Left ventricle myocardium inferior (tissue), 1 donor: Measurements from ENCODE around the gene FAM229A. TPM values are rescaled to one million over a fixed set of nuclear protein-coding genes. Genes with fewer than 3 reads are reported as not detected.

ENCODE experiments used
- DNase-seq: peaks from one replicate; pipeline ENCODE4 v3.0.0-alpha.2; 2020
- H3K27ac ChIP-seq: fragments of 200-600 bp; replicated peaks from 2 replicates; pipeline ENCODE4 v1.8.0; 2021
- H3K27me3 ChIP-seq: fragments of 200-600 bp; 2 replicates; pipeline ENCODE4 v1.8.0; 2021; ENCODE audit warnings: low read depth
- H3K36me3 ChIP-seq: fragments of 200-600 bp; 2 replicates; pipeline ENCODE4 v1.8.0; 2021
- H3K4me1 ChIP-seq: fragments of 200-600 bp; 2 replicates; pipeline ENCODE4 v1.8.0; 2021
- H3K4me3 ChIP-seq: fragments of 200-600 bp; 2 replicates; pipeline ENCODE4 v1.8.0; 2021; ENCODE audit warnings: mild to moderate bottlenecking, moderate library complexity
- H3K9me3 ChIP-seq: fragments of 200-600 bp; replicated peaks from 2 replicates; pipeline ENCODE4 v1.8.0; 2021
- CTCF ChIP-seq: fragments of 200-600 bp; IDR thresholded peaks from 2 replicates; pipeline ENCODE4 v1.8.0; 2021; ENCODE audit warnings: antibody characterized with exemption, mild to moderate bottlenecking, borderline replicate concordance
- intact Hi-C: fragments of 100-400 bp; cut with micrococcal nuclease; formaldehyde crosslinking; loops from one replicate; pipeline ENCODE4 v1.11.0; 2022
- total RNA-seq: library from RNA; stranded (reverse); fragmentation: NEBNext Ultra II Directional; extraction: Animal tissue kit (Norgen Biotek cat#: 25700); gene quantifications from one replicate; pipeline ENCODE4 v1.2.1, GENCODE V29; 2021
- donor health status: DM: no; HTN: yes; CAD: no; lungs with severe emphysema.

The FAM229A gene
- total RNA-seq, 1 donor from 2014 or later = 2.1 TPM

GRCh38 chr1:32351399-32352238, 10.7 kb downstream of the FAM229A start:
- no peak for TF ChIP-seq CTCF
- DNase-seq = peak; percentile 94
- Histone ChIP-seq H3K4me1 (peaks cover 72% of the 10 kb centered on the region), H3K27me3 (no peaks in the 10 kb centered on the region), H3K36me3 (no peaks in the 10 kb centered on the region), H3K9me3 (no peaks in the 10 kb centered on the region), H3K4me3 (peak overlapping the region; percentile 74), H3K27ac (peak overlapping the region; percentile 94)
- intact Hi-C loops = no loop called here

GRCh38 chr1:32350785-32351398, 11.4 kb downstream of the FAM229A start:
- peak overlapping the region; percentile 94 for H3K27ac ChIP-seq
- no peaks in the 10 kb centered on the region for H3K9me3 ChIP-seq
- H3K4me3 ChIP-seq = peak overlapping the region; percentile 74
- H3K4me1 ChIP-seq = peaks cover 75% of the 10 kb centered on the region
- H3K27me3 ChIP-seq = no peaks in the 10 kb centered on the region
- no peaks in the 10 kb centered on the region for H3K36me3 ChIP-seq
- DNase-seq = peak; percentile 79
- intact Hi-C loops = no loop called here
- TF ChIP-seq CTCF = peak; percentile 65

- peak; percentile 62 for DNase-seq
- Histone ChIP-seq H3K4me3 (no peak overlapping the region), H3K27ac (peak overlapping the region; percentile 94), H3K27me3 (no peaks in the 10 kb centered on the region), H3K4me1 (peaks cover 74% of the 10 kb centered on the region), H3K9me3 (no peaks in the 10 kb centered on the region), H3K36me3 (no peaks in the 10 kb centered on the region)
- intact Hi-C loops = no loop called here
- TF ChIP-seq CTCF = no peak
These were observed 13.0 kb downstream of the FAM229A start for GRCh38 chr1:32349211-32349708.

GRCh38 chr1:32346532-32347157, 15.6 kb downstream of the FAM229A start:
- Histone ChIP-seq H3K9me3 (no peaks in the 10 kb centered on the region), H3K27ac (no peak overlapping the region), H3K4me3 (no peak overlapping the region), H3K4me1 (peaks cover 50% of the 10 kb centered on the region), H3K27me3 (no peaks in the 10 kb centered on the region), H3K36me3 (no peaks in the 10 kb centered on the region)
- DNase-seq = no peak
- no peak for TF ChIP-seq CTCF
- intact Hi-C loops = no loop called here

DNA sequence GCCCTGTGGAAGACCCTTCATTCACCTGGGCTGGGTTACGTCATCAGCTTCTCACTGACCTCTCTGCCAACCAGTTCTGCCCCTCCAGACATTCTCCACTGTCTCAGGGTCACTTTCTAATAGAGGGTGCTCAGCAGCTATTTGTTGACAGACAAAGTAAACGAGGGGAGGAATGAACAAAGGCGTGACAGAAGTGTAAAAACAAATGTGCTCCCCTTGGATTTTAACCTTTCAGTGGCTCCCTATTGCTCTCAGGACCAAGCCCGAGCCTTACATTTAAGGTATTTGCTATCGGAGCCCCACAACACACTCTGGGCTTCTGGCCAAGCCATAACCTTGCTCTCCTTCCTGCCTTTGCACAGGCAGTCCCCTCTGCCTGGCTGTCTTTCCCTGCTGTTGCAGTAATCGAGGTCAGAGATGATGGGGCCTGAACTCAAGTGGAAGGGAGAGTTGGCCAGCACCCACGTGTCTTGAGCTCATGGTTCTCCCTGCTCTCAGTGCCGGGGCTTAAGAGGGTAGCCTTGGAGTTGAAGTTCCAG, 16.9 kb downstream of the FAM229A start:
- Histone ChIP-seq H3K27ac (peak overlapping the region; percentile 16), H3K27me3 (no peaks in the 10 kb centered on the region), H3K4me3 (no peak overlapping the region), H3K36me3 (no peaks in the 10 kb centered on the region), H3K4me1 (peaks cover 45% of the 10 kb centered on the region), H3K9me3 (no peaks in the 10 kb centered on the region)
- intact Hi-C loops = no loop called here
- no peak for TF ChIP-seq CTCF
- no peak for DNase-seq
